GM18907 (cell line): ENCODE results near the gene PRH1.

Source experiments
- ATAC-seq: cut with Tn5 transposase; IDR thresholded peaks from one replicate; pipeline ENCODE4 v1.9.1; 2021; ENCODE audit warnings: mild to moderate bottlenecking, moderate library complexity; ENCODE audit not compliant: unreplicated experiment

Gene PRH1

GRCh38 chr12:10847744-10848143 is 36.3 kb downstream of the PRH1 start:
- ATAC-seq, result no peak

- ATAC-seq, result no peak
Observed at GRCh38 chr12:10842862-10843261, 41.2 kb downstream of the PRH1 start.

- ATAC-seq, result no peak
Observed at GRCh38 chr12:10838461-10838860, 45.6 kb downstream of the PRH1 start.
